GM19099 (cell line): ENCODE measurements around the gene IP6K3.

Source experiments
- POLR2A ChIP-seq: IDR thresholded peaks from 3 replicates; pipeline ENCODE4 v1.6.1; 2011; ENCODE audit warnings: low read depth; ENCODE audit not compliant: insufficient read length; ENCODE audit errors: extremely low read depth

The IP6K3 gene

DNA sequence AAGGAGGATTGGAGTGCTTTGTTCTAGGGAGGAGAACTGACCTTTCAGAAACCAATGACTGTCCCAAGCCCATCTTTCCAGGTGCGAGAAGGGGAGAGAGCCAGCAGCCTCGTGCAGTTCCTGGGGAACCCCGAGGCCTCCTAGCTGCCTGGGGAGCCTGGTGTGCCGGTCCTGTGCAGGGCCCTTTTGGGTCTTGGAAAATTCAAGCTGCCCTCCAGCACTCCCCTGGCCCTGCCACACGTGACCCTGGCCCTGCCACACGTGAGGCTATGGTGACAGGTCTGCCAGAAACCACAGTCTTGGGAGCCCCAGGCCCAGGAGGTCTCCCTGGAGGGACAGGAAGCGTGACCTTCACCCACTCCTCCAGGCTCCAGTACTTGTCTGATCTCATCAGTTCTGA, 15.7 kb downstream of the IP6K3 start:
- no peak for TF ChIP-seq POLR2A

DNA sequence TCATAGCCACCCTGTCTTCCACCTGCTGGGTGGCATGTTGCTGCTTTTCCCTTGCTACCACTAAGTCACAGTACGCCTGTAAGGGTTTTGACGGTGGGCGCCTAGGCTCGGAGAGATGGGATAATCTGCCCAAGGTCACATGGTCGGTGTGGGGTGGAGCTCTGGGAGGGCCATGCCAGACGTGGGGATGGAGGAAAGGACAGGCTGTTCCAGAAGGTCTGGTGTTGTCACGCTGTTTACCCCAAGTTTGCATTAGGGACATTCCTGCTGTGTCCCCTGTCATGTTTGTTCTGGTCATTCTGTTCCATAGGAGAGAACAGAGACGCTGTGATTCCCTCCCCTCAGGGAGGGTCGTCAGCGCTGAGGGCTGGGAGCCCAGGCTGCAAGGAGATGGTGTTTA, 16.1 kb downstream of the IP6K3 start:
- TF ChIP-seq POLR2A, result no peak

DNA sequence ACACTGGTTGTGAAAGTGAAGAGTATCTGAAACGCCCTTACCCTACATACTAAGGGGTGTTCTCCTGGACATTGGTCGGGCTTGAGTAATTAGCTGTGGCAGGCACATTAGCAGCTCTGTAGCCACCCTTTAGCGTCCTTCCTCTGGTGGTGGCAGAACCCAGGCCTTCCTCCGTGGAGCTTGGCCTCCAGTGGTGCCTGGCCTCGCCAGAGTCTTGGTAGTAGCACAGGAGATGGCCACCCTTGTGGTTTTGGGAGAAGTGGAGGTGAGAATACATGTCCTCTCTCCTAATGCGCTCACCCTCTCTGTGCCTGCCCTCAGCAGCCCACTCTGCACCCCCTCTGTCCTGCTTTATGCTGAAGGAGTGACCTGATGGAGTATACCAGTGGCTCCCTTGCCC, 17.6 kb downstream of the IP6K3 start:
- no peak for TF ChIP-seq POLR2A

DNA sequence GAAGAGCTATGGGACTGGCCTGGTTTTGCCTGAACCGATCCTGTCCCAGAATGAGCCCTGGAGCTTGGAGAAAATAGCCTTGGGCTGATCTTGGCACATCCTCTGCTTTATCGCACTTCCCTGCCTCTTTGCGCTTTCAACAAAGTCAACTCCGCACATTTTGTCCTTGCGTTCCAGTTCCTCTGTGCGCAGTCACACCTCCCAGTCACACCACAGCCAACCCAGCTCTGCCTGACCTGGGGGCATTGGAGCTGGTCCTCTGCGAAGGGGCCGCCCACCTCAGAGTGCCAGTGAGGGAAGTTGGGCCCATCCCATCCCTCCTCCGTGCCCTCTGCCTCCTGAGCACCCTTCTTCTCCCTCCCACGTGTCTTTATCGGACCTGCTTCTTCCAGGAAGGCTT, 18.3 kb downstream of the IP6K3 start:
- no peak for TF ChIP-seq POLR2A

DNA sequence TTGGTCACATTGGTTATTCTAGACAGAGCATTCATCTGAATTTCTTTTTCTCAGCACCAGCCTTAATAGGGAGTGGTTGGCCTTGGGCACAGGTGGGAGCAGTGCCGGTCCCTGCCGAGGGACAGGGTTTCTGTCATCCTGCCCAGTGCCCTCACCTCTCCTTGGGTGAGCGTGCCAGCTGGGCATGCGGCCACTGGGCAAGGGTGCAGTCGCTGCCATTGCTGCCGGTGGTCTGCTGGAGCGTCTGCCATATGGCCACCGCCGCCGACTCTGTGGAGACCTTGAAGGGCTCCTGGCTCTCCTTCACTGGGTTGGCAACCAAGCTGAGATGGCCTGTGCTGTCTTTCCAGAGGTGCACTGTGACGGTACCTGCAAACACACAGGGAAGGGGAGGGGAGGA, 18.8 kb downstream of the IP6K3 start:
- TF ChIP-seq POLR2A, result no peak

DNA sequence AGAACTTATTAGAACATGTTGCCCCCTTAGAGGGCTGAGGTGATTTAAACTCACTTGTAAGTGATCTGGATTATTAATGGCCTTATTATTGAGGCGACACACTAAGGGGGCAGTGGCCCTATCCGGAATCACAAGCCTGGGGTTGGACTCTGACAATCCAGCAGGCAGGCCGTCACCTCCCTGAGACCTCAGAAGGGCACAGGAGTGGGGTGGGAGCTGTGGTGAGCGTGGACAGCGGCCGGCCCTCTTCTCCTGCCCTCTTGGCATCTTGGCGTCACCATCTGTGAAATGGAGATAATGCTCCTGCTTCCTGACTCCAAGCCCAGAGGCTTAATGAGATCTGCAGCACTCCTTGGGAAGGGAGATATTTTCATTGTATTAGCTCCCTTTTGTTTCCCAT, 19.6 kb downstream of the IP6K3 start:
- no peak for TF ChIP-seq POLR2A

DNA sequence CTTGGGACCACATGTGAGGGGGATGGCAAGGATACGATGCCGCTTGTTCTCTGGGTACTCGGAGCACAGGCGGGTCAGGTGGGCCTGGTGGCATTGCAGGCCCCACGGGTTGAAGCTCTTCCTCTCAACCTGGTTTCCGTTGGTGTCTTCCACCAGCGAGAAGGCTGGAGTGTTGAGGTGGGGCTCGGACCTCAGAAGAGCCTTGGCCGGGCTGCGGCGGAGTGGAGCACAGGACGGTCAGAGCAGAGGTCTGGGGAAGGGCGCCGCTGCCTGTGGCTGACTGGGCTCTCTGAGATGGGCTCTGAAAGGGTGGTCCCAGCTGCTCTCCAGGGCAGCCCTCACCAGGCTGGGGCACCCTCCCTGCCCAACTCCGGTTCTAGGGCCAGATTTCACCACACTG, 20.0 kb downstream of the IP6K3 start:
- TF ChIP-seq POLR2A, result no peak

DNA sequence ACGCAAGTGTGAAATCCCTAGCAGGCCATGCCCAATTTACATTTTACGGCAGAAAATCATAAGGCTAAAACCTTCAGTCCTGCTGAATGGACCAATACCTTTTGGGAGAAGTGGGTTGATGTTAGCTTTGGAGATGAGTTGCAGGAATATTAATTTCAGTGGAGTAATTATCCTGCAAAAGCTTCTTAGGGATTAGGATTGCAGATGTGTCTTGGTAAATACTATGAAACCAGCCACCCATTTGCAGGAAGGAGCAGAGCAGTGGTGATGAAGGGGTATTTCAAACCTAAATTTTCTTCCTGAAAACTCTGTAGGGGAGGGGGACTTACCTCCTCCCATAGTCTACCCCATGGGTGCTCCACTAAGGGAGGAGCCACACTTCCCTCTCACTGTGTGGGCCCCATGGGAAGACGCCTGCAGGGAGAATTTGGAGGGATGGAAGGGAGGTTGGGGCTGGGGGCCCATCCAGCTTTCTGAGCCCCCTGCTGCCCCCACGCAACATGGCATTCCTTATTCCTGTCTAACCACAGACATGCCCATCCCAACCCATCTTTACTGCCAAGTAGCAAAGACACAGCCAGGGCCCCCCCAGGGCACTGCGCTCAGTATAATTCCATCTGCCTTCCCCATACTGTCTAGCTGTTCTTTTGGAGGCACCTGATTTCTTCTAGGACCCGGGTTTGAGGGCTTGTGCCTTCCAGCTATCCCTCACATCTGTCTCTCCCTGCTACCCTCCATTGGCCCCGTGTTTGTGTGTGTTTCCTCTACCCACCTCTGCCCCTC, 20.6 kb downstream of the IP6K3 start:
- TF ChIP-seq POLR2A, result no peak

DNA sequence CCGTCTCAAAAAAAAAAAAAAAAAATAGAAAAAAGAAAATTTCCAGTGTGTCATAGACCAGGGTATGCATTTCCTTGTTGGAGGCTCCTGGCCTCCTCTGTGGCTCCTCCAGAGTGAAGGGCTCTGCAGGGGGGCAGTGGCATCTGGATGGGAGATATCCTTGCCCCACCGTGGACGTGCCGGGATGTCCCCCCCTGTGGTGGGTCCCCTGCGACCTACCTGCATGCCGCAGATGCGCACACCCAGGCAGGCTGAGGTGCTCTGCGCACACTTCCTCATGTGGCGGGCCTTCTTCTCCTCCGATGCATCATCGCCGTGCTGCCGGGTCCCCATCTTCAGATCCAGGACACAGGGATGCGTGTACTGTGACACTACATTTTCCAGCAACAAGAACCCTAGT, 21.5 kb downstream of the IP6K3 start:
- no peak for TF ChIP-seq POLR2A

DNA sequence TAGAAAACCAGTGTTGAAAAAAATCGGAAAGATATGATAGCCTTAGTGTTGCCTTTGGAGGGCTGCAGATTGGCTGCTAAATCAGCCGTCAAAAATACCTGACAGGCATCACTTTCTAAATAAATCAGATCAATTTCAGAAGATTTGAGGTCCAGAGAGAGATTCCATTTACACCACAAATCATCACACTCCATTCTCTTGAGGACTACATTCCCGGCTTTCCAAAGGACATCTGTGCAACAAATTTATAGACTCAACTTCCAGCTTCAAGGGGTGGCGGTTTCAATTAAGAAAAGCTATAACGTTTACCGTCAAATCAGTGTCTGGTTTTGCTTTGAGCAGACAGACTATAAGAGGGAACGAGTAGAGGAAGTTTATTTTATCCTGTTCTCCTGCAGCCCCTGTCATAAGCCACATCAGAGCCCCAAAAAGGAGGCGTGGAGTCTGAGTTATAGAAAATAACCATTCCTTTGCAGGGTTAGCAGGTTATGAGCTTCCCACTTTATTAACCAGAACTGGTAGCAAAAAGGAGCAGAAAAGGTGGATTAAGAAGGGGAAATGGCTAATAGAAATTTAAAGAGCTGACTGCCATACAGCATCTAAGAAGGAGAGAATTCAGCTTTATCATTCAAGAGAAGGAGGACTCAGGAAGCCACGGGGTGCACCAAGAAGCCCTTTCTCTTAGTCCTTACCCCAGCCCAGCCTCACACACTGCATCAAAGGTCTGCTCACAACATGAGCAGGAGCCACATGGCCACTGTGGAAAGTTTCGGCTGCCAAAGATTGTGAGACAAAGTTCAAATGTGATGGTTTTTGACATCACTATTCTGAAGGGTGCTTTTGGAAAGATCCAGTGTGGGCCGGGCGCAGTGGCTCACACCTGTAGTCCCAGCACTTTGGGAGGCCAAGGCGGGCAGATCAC, 22.3 kb downstream of the IP6K3 start:
- no peak for TF ChIP-seq POLR2A

DNA sequence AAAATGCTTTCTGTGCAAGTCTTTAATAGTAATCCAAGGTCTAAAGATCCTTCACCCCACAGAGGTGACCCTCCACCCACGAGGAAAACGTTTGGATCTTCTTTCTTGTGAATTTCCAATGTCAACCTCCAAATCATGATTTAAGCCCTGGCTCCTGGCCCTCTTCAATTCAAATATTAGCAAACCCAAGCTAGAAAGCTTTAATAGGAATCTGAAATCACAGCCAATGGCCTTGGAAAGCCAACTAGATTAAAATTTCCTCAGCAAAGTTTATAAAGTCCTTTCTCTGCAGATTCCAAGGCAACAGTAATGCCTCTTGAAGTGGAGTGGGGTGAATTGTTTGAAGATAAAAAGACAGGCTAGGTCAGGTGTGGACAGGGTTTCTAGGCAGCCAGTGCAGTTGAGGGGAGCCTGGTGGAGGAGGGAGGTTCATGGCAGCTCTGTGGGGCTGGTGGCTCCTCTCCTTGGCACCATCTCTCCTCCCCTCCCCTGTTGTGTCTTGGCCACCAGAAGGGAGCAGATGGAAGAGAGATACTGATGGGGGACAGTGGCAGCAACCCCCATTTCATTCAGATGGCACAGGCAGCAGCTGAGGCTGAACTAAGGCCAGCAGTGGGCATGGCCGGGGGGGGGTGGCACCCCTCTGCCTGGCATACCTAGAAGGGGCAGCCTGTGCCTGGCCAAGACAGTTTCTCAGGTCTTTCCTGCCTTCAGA, 23.2 kb downstream of the IP6K3 start:
- no peak for TF ChIP-seq POLR2A

DNA sequence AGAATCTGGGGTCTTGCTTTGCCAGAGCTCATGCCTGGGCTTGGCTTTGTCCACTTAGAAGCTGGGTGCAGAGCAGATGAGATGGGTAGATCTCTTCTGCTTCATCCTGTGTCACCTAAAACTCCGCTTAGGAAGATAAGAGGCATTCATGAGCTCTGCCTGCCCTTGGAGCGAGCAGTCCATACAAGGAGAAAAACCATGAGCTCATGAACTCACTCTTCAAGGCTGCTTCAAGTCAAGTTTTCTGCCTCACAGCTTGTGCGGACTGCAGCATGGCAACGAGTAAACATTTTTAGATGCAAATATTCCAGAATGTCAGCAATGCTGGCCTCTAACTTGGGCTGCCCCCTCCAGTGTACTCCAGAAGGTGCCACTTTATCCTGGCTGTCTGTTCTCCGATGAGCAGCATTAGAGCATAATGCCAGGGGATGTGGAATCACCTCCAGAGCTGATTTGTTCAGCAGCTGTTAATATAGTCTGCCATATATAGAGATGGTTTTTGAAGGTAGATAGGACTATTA, 24.5 kb downstream of the IP6K3 start:
- TF ChIP-seq POLR2A, result no peak

DNA sequence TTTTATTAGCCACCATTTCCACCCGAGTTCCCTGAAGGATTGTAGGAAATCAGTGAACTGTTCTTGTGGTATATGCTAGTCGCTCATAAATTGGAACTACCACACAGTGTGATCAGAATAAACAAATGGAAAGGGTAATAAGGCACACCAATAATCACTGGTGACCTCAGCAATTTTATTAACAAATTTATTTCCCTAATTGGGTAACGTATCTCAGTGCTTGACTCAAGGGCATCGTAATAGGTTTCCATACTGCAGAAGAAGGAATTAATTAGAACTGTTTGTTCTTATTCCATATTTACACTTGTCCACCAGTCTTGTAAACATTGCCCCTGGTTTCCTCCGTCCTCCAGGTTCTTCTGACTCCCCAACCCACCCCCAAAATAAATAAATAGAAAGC, 25.2 kb downstream of the IP6K3 start:
- no peak for TF ChIP-seq POLR2A

DNA sequence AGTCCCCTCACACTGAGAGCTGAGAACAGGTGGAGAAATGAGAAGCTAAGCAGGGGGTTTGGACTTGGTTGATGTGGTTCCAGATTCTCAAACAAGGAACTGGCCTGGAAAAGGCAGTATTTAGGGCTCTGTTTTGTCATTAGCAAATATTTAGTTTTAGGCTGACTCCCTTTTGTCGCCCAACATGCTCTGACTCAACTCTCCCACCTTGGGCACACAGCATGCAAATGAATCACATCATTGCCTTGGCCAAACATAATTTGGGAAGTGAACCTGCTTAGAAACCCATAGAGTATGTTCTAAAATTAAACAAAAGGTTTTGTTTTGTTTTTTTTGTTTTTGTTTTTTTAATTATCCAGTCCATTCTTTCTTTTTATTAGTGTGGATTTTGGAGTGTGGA, 25.7 kb downstream of the IP6K3 start:
- no peak for TF ChIP-seq POLR2A

DNA sequence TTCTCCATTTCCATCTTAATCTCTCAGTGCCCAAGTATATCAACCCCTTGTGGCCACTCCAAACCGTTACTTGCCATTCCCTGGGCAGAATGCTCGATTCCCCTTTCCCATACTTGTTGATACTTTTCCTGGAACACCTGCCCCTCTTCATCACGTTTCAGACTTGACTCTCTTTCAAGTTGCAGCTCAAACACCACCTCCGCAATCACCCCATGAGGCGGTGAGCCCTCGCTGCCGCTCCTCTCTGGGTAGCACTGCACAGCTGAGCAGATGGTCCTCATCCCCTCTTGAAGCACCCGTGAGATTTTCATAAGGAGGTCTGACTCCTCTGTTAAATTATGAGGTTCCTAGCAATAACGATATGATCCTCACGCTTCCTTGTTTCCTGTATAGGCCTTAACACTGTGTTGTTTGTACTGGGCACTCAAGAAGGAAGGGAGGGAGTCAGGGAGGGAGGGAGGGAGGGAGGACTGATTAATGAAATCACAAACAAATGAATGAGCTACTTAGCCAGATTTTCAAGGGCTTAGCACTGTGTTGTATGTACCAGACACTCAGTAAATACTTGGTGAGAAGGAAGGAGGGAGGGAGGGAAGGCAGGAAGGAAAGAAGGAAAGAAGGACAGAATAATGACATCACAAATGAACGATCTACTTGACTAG, 27.2 kb downstream of the IP6K3 start:
- no peak for TF ChIP-seq POLR2A
